ENCODE data around the gene WWC2. TPM values are rescaled to one million over a fixed set of nuclear protein-coding genes. Genes with fewer than 3 reads are reported as not detected.

Gene WWC2
- total and polyA plus RNA-seq, 11 donors: 5.4 to 43.0 (median 33.8) TPM

GRCh38 chr4:183180096-183180495, 81.0 kb downstream of the WWC2 start:
- DNase-seq (no peak), ATAC-seq (no peak)
- TF ChIP-seq CTCF (IDR thresholded peaks at IDR 0.05) (no peak), POLR2A (IDR thresholded peaks at IDR 0.05) (no peak)
- Histone ChIP-seq H3K36me3 (no peaks in the 10 kb centered on the region), H3K9me3 (peaks cover 0 to 6% (median 0%) of the 10 kb centered on the region in 12 donors), H3K27ac (no peak overlapping the region), H3K27me3 (no peaks in the 10 kb centered on the region), H3K4me1 (peaks cover 0 to 39% (median 7%) of the 10 kb centered on the region in 12 donors), H3K4me3 (no peak overlapping the region)
- intact Hi-C loops (cut with DNase I): no loop called here
- 84 to 90% (median 88%) methylated on average over 7 of the region's 7 CpGs for WGBS, 4 donors

- H3K9me3 ChIP-seq: peaks cover 0 to 6% (median 0%) of the 10 kb centered on the region in 12 donors
- DNase-seq: no peak
- intact Hi-C loops (cut with DNase I): no loop called here
- H3K36me3 ChIP-seq: no peaks in the 10 kb centered on the region
- H3K27me3 ChIP-seq: no peaks in the 10 kb centered on the region
- 90 to 95% (median 94%) methylated on average over 4 of the region's 4 CpGs for WGBS, 4 donors
- H3K4me3 ChIP-seq: no peak overlapping the region
- TF ChIP-seq POLR2A (IDR thresholded peaks at IDR 0.05) (no peak), CTCF (IDR thresholded peaks at IDR 0.05) (no peak)
- H3K4me1 ChIP-seq: peaks cover 0 to 37% (median 7%) of the 10 kb centered on the region in 12 donors
- ATAC-seq: no peak
- no peak overlapping the region for H3K27ac ChIP-seq
Observed at GRCh38 chr4:183180621-183181020, 81.6 kb downstream of the WWC2 start.

- WGBS, 4 donors: 78 to 93% (median 83%) methylated on average over 3 of the region's 3 CpGs
- intact Hi-C loops (cut with DNase I): no loop called here
- no peak for ATAC-seq
- Histone ChIP-seq H3K27ac (no peak overlapping the region), H3K36me3 (no peaks in the 10 kb centered on the region), H3K27me3 (no peaks in the 10 kb centered on the region), H3K4me1 (peaks cover 0 to 32% (median 6%) of the 10 kb centered on the region in 12 donors), H3K9me3 (peaks cover 0 to 6% (median 0%) of the 10 kb centered on the region in 12 donors), H3K4me3 (no peak overlapping the region)
- TF ChIP-seq POLR2A (IDR thresholded peaks at IDR 0.05): no peak
- no peak for TF ChIP-seq CTCF (IDR thresholded peaks at IDR 0.05)
- DNase-seq: no peak
Observed at GRCh38 chr4:183181081-183181480, 82.0 kb downstream of the WWC2 start.

GRCh38 chr4:183182873-183183725, 84.0 kb downstream of the WWC2 start:
- H3K27ac ChIP-seq: no peak overlapping the region
- H3K27me3 ChIP-seq: no peaks in the 10 kb centered on the region
- no peak overlapping the region for H3K4me3 ChIP-seq
- H3K4me1 ChIP-seq: peaks cover 0 to 28% (median 4%) of the 10 kb centered on the region in 12 donors
- intact Hi-C loops (cut with DNase I): no loop called here
- DNase-seq: peak in 2 of 5 donors; percentile 16 to 48
- peaks cover 0 to 6% (median 0%) of the 10 kb centered on the region in 12 donors for H3K9me3 ChIP-seq
- no peaks in the 10 kb centered on the region for H3K36me3 ChIP-seq
- no peak for TF ChIP-seq POLR2A (IDR thresholded peaks at IDR 0.05)
- TF ChIP-seq CTCF (IDR thresholded peaks at IDR 0.05): no peak
- peak in 3 of 4 donors; percentile 81 to 90 (median 83) for ATAC-seq
- 56 to 64% (median 59%) methylated on average over 14 of the region's 14 CpGs for WGBS, 4 donors
